ENCODE data around the gene MLH3. TPM values are rescaled to one million over a fixed set of nuclear protein-coding genes. Genes with fewer than 3 reads are reported as not detected.
"Not testable (repeated sequence)": the region's sequence is repeated elsewhere in the genome, so short reads cannot be mapped to it uniquely, and the experiment has no call there.

The MLH3 gene
- polyA plus RNA-seq, 4 donors: 33.3 to 43.7 (median 38.4) TPM

- not testable (repeated sequence) for DNase-seq (ENCODE audit: low read depth in 4 of 4, low spot score in 2 of 4)
Observed at GRCh38 chr14:75067765-75068164, 16.5 kb upstream of the MLH3 start.

- no peak for DNase-seq (ENCODE audit: low read depth in 4 of 4, low spot score in 2 of 4)
Observed at GRCh38 chr14:75067212-75067611, 15.9 kb upstream of the MLH3 start.

- DNase-seq (ENCODE audit: low read depth in 4 of 4, low spot score in 2 of 4): no peak
Observed at GRCh38 chr14:75066691-75067090, 15.4 kb upstream of the MLH3 start.

GRCh38 chr14:75064205-75064567, 12.9 kb upstream of the MLH3 start:
- no peak for DNase-seq (ENCODE audit: low read depth in 4 of 4, low spot score in 2 of 4)

DNA sequence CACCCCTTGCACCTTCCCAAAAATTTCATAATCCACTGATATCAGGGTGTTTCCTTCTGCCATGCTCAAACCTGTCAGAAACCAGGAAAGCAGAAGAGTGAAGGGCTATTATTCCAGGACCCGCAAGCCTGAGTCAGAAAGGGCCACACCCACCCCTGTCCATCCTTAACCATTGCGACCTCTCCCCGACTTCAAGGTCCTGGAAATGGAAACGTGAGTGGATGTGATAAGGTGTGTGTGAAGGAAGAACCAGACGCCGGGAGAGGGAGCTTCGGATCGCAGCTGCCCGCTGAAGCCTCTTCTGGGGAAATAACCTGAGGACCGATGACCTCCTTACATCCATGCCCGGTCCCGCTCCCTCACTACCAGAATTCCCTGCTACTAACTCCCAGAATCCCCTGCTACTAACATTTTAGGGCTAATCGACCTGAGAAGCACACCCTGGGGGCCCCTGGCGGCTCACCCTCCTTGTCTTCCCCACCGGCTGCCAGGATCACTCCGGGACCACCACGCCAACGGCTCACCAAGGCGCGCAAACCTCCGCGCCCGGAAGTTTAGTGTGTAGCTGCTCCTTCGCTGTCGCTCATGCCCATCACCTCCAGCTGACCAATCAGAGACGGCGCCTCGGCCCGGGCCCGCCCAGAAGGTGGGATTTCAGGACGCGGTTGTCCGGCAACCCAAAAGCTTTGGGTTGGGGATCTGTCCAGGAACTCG, 12.4 kb upstream of the MLH3 start, which contains the start of gene ACYP1:
Gene ACYP1 (minus strand): TSS at position 534 of the 714 bp plus-strand sequence. CDS start 471 bp downstream, at position 63.
- peak; percentile 74 to 88 (median 80) for DNase-seq (ENCODE audit: low read depth in 4 of 4, low spot score in 2 of 4)

DNA sequence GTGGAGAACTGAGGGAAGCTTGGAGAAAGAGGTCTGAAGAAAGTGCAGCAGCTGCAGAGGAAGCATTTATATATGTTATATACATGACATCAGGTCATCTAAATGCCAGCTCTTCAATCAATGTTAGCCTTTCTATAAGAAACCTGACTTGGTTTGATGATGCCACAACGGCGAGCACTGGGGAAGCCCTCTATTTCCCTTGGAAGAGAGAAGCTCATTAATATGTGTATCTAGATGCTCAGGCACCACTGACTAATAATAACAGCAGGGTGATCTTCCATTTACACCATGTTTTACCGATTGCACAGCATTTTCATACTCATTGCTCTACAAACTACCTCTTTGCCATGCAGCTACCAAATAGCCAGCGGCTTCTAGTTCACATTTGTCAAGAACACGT, 11.7 kb upstream of the MLH3 start:
- no peak for DNase-seq (ENCODE audit: low read depth in 4 of 4, low spot score in 2 of 4)

DNA sequence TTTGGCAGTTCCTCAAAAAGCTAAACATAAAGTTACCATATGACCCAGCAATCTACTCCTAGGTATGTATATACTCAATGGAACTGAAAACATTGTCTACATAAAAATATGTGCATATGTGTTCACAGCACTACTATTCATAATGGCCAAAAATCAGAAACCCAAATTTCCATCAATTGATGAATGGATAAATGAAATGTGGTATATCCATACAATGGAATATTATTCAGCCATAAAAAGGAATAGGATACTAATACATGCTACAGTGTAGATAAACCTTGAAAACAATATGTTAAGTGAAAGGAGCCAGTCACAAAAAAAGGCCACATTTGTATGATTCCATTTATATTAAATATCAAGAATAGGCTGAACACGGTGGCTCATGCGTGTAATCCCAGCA, 9.2 kb upstream of the MLH3 start:
- no peak for DNase-seq (ENCODE audit: low read depth in 4 of 4, low spot score in 2 of 4)

DNA sequence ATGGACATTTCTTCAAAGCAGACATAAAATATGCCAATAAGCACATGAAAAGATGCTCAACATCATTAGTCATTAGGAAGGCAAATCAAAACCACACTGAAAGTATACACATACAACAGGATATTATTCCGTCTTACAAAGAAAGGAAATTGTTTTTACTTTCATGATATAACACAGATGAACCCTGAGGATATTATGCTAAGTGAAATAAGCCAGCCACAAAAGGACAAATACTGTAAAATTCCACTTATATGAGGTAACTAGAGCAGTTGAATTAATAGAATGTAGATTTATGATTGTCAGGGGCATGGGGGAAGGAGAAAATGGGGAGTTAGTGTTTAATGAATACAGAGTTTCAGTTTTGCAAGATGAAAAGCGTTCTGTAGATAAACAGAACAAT, 8.4 kb upstream of the MLH3 start:
- DNase-seq (ENCODE audit: low read depth in 4 of 4, low spot score in 2 of 4): no peak

DNA sequence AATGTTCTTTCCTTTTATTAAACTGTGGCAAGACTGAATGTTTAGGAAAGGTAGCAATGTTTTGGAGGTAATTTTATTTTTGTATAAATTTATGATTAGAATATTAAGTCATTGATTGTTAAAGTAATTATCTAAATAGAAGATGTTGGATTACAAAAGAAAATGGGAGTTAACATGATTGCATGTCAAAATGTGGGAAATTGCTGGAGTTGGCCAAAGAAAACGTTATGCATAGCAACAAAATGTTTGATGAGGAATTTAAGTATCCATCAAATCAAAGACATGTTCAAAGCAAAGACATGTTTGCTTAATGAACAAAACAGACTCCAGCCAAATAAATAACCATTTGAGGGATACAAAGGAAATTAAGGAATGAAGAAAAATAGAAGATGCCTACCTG, 3.2 kb upstream of the MLH3 start:
- no peak for DNase-seq (ENCODE audit: low read depth in 4 of 4, low spot score in 2 of 4)

DNA sequence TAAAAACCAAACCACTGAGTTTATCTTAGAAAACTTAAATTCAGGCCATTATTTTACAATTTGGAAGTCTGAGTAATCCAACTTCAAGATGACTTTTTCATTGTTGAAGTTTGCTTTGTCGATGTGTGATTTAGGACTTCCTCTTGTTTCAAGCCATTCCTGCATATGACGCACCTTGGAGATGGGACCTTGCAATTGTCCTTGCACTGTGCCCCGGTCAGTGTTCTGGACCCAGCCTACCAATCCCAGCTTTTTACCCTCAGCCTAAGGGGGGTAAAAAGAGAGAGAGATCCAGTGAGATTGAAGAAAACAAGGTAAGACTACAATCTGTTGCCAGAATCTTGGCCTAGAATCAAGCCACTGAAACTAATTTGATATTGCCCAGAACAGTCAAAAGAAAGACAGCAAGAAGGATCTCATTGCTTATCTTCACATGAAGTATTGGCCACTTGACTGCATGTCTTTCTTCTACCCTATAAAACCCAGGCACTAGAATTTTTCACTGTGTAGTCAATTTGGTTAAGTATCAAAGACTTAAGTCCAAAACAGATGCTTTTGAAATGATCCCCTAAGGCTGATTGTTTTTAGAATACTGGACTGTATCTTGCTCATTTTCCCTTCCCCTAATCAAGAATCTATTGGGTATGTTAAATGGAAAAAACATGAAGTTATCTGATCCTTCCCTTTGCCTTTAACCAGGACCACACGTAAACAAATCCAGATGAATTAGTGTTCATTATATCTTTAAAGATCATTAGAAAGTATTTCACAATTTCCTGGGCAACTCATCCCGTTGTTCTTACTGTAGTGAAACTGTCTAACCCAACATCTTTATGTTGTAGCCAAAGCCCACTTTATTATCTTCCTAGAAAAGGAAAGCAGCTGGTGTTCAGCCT, 2.4 kb upstream of the MLH3 start:
- no peak for DNase-seq (ENCODE audit: low read depth in 4 of 4, low spot score in 2 of 4)

GRCh38 chr14:75051556-75051899, 261 bp upstream of the MLH3 start:
- DNase-seq (ENCODE audit: low read depth in 4 of 4, low spot score in 2 of 4): no peak

DNA sequence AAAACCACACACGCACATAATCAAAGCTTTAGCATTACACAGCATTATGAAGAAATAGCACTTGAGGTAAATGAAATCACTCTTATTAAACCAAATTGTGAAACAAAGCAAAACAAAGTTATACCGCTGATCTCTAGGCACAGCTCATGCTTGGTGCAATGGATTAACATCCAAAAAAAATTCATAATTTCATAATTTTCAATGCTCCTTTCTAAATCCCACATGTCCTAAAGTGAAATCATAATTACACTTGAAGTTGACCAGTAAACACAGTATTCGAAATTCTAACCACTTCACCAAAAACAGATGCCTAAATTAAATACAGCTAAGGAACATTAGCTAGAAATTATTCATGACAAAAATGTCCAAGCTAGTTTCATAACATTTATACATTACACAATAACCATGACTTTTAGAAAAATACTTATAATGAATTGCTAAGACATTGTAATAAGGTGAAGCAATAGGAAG, 1.5 kb downstream of the MLH3 start:
- no peak for DNase-seq (ENCODE audit: low read depth in 4 of 4, low spot score in 2 of 4)

GRCh38 chr14:75049136-75049535, 2.1 kb downstream of the MLH3 start:
- no peak for DNase-seq (ENCODE audit: low read depth in 4 of 4, low spot score in 2 of 4)

DNA sequence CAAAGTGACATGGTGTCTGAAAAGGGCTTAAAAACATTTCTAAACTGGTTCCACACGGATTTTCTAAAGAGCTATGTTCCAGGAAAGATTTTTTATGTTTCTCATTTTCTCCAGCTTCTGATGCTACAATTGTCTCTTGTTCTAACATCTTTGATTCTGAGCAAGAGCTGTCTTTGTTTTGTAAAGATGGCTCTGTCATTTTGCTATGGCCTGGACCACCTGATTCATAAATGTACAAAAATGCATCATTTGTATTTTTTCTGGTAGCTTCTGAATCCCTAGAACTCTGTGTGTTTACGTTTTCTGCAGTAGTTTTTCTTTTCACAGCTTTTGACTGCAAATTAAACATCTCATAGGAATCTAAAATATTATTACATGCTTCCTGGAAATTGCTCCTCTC, 3.2 kb downstream of the MLH3 start:
- no peak for DNase-seq (ENCODE audit: low read depth in 4 of 4, low spot score in 2 of 4)

DNA sequence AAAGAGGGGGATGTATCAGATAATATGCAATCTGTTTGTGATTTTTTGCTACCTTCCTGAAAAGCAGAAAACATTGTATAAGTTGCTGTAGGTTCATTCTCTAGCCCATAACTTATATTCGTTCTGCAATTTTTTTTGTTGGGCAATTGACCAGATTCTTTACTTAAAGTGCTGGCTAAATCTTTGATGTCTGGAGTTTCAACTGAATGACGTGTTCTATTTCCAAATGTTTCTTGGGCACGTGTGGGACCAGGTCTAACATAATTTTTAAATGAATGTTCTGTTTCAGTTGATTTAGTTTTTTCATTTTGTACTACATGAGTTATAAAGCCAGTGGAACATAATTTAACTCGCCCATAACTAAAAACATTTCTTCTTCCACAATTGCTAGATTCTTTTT, 3.8 kb downstream of the MLH3 start:
- DNase-seq (ENCODE audit: low read depth in 4 of 4, low spot score in 2 of 4): no peak

DNA sequence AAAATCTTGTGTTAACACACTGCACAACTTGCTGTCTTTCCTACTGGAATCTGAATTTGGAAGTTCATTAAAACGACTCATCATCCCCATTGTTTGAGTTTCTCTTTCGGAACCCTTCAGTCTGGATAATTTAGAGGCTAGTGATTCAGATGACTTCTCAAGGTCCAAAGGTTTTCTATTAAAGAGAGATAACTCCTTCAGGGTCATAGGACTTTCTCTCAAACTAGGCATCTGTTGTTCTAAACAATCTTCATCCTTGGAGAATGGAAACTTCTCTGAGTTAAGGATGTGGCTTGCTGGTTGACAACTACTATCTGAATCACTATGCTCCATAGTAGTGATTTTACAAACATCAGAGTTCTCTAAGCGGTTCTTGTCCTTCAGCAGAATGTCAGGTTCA, 4.4 kb downstream of the MLH3 start:
- DNase-seq (ENCODE audit: low read depth in 4 of 4, low spot score in 2 of 4): no peak

- no peak for DNase-seq (ENCODE audit: low read depth in 4 of 4, low spot score in 2 of 4)
Observed at GRCh38 chr14:75046275-75046674, 5.0 kb downstream of the MLH3 start.

- DNase-seq (ENCODE audit: low read depth in 4 of 4, low spot score in 2 of 4): no peak
Observed at GRCh38 chr14:75044752-75045151, 6.5 kb downstream of the MLH3 start.

GRCh38 chr14:75044322-75044721, 6.9 kb downstream of the MLH3 start:
- DNase-seq (ENCODE audit: low read depth in 4 of 4, low spot score in 2 of 4): no peak

DNA sequence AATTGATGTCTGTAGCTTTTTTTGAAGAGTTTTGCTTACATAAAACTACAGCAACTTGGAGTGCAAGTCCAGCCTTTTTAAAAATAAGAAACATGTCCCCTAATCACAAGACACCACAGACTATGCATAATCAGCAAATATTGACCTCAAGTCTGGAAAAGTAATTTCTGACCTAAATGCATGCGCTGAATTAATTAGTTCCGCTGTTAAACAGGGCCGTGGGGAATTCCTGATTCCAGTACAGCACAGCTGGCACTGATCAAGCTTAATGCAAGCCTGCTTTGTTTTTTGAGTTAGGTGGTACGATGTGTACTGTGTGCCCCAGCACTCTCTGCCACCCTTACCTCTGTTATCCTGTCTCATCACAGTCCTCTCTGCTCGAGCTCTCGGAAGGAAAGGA, 9.2 kb downstream of the MLH3 start:
- no peak for DNase-seq (ENCODE audit: low read depth in 4 of 4, low spot score in 2 of 4)

DNA sequence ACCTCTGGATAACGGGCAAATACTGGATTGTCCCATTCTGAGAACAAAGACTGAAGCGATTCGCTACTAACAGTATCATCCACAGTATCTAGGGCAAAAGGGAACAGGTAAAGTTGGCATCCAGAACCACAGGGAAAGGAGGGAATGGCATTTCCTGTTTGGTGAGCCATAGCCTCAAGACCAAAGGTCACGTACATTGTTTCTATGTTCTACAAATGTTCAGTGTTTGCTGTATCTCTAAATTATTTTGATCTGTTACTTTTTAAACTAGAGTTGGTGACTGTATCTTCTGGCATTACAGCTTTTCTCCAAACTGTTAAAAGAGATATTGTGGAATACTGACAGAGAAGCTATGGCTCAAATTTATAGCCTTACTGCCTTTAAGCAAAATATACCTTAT, 9.7 kb downstream of the MLH3 start:
- DNase-seq (ENCODE audit: low read depth in 4 of 4, low spot score in 2 of 4): no peak

DNA sequence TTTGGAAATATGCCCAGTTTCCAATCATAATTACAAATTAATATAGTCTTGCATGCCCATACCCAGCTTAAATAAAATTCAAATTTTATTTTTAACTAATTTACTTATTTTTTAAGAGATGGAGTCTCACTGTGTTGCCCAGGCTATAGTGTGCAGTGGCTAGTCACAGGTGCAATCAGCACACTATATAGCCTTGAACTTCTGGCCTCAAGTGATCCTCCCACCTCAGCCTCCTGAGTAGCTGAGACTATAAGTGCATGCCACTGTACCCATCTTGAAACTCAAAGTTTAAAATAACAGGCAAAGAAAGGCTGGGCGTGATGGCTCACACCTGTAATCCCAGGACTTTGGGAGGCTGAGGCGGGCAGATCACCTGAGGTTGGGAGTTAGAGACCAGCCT, 10.3 kb downstream of the MLH3 start:
- no peak for DNase-seq (ENCODE audit: low read depth in 4 of 4, low spot score in 2 of 4)
